HFF-Myc (cell line): ENCODE results near the gene FKBP1A.

Source experiments
- DNase-seq: peaks from one replicate; pipeline ENCODE4 v3.0.0-alpha.2; 2011; ENCODE audit warnings: low read depth; ENCODE audit errors: extremely low read depth
- H3K4me3 ChIP-seq: replicated peaks from 2 replicates; pipeline ENCODE4 v1.5.1; 2011; ENCODE audit warnings: low read depth, mild to moderate bottlenecking, control low read depth, low read length
- TF ChIP-seq, protein P1 (sequence below): IDR thresholded peaks from 2 replicates; pipeline ENCODE4 v1.5.1; 2012; ENCODE audit warnings: mild to moderate bottlenecking, low read depth, low read length, control low read depth; ENCODE audit errors: missing control alignments

Gene FKBP1A

DNA sequence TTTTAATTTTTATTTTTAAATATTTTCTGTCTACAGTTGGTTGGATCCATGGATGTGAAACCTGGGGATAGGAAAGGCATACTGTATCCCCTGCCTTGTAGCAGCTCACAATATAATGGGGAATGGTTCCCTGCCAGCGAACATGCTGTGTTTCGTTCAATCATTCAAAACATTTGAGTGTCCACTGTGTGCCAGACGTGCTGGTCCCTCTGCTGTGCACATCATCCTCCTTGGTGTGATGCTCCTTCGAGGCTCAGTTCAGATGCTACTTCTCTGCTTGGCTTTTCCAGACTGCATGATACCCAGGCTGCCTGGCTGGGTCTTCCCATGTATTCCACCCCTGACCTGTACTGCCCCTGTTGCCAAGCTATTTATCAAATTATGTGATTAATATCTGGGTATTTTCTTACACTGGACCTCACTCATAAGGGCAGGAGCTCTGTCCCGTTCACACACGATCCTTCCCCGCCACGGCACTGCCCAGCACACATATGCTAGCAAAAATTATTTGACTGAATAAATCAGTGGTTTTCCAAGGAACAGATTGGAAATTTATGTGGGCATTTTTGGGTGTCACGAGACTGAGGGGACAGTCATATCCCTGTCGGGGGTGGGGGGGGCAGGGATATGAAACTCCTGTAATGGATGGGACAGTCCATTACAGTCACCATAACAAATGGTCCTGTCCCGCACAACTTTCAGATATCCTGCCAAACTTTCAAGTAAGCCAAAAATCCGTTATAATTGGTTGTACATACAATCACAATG lies 68.8 kb downstream of the FKBP1A start:
- H3K4me3 ChIP-seq = no peak overlapping the region
- TF ChIP-seq, protein P1, sequence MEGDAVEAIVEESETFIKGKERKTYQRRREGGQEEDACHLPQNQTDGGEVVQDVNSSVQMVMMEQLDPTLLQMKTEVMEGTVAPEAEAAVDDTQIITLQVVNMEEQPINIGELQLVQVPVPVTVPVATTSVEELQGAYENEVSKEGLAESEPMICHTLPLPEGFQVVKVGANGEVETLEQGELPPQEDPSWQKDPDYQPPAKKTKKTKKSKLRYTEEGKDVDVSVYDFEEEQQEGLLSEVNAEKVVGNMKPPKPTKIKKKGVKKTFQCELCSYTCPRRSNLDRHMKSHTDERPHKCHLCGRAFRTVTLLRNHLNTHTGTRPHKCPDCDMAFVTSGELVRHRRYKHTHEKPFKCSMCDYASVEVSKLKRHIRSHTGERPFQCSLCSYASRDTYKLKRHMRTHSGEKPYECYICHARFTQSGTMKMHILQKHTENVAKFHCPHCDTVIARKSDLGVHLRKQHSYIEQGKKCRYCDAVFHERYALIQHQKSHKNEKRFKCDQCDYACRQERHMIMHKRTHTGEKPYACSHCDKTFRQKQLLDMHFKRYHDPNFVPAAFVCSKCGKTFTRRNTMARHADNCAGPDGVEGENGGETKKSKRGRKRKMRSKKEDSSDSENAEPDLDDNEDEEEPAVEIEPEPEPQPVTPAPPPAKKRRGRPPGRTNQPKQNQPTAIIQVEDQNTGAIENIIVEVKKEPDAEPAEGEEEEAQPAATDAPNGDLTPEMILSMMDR = no peak
- no peak for DNase-seq

DNA sequence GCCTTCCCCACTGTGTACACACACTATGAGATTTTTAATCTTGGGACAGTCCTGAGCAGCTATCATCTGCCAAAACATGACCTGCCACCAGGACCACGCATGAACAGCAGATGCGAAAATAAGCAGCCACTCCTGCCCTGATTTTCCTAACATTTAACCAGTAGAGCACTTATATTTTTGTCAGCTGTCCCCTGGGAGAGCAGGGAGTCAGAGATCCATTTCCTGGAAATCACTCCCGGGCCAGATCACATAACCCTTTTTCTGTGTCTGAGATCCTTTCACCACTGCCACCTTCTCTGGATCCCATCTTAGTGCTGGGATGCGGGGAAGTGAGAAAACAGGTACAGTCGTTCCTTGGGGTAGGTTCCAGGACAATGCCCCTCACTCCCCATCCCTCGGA lies 69.6 kb downstream of the FKBP1A start:
- no peak for DNase-seq

DNA sequence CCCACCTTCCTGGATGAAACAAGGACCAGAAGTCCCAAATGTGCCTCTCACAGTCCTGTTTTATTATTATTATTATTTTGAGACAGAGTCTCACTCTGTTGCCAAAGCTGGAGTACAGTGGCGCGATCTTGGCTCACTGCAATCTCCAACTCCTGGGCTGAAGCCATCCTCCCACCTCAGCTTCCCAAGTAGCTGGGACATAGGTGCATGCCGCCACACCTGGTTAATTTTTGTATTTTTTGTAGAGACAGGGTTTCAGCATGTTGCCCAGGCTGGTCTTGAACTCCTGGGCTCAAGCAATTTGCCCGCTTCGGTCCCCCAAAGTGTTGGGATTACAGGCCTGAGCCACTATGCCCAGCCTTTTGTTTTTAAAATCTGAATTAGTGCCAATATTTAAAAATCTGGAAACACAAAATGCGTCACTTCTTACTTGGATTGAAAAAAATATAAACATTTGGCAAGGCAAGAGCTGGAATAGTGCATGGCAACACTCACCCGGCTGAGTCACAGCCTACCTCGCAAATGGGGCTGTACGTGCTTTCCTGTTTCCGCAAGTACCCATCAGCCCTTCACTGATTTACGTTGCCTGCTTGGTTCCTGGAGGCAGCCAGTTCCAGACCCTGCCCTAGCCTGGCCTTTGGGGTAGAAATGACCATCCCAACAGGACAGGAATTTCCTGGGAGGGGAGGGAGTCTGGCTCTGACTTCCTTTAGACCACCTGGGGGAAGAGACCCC lies 70.2 kb downstream of the FKBP1A start:
- TF ChIP-seq, protein P1 = no peak
- H3K4me3 ChIP-seq = no peak overlapping the region
- peak; percentile 90 for DNase-seq

More for the DNA sequence above, 69.6 kb downstream of the FKBP1A start:
- H3K4me3 ChIP-seq = no peak overlapping the region
- TF ChIP-seq, protein P1 = no peak

DNA sequence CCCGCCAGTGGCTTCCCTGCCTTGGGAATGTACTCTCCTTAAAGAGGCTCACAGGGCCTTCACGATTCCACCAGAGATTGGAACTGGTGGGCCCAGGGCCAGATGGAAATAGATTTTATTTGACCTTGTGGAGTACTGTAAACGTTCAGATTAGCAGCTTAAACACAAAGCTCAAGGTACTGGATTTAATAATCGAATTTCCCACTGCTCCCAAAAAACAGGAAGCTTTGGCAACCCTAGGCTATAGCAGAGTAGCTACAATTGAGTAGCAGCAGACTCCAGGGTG lies 71.3 kb downstream of the FKBP1A start:
- H3K4me3 ChIP-seq = no peak overlapping the region
- no peak for DNase-seq
- TF ChIP-seq, protein P1 = no peak

DNA sequence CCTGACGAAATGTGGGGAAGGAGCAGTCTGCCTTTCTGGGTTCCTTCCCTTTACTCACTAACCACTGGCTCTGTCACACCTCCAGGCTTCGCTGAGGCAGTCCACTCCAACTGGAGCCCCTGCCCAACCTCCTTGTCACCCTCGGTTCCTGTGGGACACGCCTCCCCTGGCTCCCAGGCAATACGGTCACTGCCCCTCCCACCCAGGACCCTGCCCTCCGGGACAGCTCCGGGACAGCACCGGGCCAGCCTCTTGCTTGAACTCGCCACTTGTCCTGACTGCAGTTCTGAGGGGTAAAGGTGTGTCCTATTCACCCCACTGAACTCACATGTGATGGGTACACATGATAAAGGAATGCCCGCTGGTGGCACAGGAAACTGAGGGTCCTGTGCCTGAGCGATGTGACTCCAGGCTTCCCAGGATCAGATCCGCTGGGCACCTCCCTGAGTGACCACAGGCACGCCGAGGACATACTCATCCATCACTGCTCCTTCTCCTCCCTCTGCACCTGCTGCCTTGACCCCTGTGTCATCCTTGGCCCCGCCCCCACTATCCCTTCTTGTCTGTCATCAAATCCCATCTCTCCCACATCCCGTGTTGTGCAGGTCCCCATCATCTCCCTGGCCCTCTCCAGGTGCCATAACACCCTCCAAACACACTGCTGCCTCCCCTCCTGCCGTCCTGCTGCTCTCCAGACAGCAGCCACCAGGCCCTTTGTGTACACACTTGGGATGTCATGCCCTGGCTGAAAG lies 71.8 kb downstream of the FKBP1A start:
- no peak overlapping the region for H3K4me3 ChIP-seq
- no peak for DNase-seq
- TF ChIP-seq, protein P1 = no peak

DNA sequence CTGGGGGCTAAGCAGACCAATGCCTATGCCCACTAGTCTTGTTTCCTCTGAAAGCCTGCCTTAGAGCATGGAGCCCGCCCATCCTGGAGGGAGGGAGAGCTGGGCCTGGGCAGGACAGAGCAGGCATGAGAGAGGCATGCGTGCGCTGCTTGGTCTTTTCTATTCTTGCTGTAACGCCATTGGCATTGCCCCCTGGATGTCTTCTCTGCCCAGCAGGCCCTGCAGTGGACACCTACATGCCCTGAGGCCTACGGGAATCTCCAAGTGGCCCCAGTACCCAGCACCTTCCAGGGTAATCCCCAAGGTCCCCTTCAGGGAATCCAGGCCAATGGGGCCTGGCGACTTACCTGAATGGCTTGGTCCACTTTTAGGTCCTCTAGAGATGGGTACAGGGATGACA lies 72.8 kb downstream of the FKBP1A start:
- DNase-seq = no peak
- TF ChIP-seq, protein P1 = no peak
- no peak overlapping the region for H3K4me3 ChIP-seq
